Activated naive CD4-positive, alpha-beta T cell treated with anti-CD3 and anti-CD28 coated beads, Interleukin-2, amount 10 ng/mL, durations not matched to agents 7 days and 5 days (primary cell): Measurements from ENCODE around the gene WSCD1.

ENCODE experiments used
- CTCF ChIA-PET: fragments of 350-600 bp; sonication (Branson Sonifier 250); formaldehyde crosslinking; loops from one replicate; lab custom pipeline; 2021; ENCODE audit warnings: antibody characterized with exemption; lab: Charles Lee
- DNase-seq: peaks from one replicate; pipeline ENCODE4 v3.0.0-alpha.2; 2020
- H3K27ac Mint-ChIP-seq: one replicate; pipeline ENCODE4 v1.8.0; 2021; ENCODE audit warnings: mild to moderate bottlenecking, moderate library complexity, mixed read lengths
- H3K27me3 Mint-ChIP-seq: one replicate; pipeline ENCODE4 v1.8.0; 2021; ENCODE audit warnings: mild to moderate bottlenecking, mixed read lengths
- H3K36me3 Mint-ChIP-seq: one replicate; pipeline ENCODE4 v1.8.0; 2021; ENCODE audit warnings: mixed read lengths
- H3K4me1 Mint-ChIP-seq: one replicate; pipeline ENCODE4 v1.8.0; 2021; ENCODE audit warnings: mixed read lengths
- H3K4me3 Mint-ChIP-seq: one replicate; pipeline ENCODE4 v1.8.0; 2021; ENCODE audit warnings: mild to moderate bottlenecking, moderate library complexity, mixed read lengths
- H3K9me3 Mint-ChIP-seq: one replicate; pipeline ENCODE4 v1.8.0; 2021; ENCODE audit warnings: mixed read lengths

Gene WSCD1

GRCh38 chr17:6046431-6046830 is 23.7 kb upstream of the WSCD1 start:
- no peaks in the 10 kb centered on the region for H3K27me3 Mint-ChIP-seq
- H3K36me3 Mint-ChIP-seq: no peaks in the 10 kb centered on the region
- no peaks in the 10 kb centered on the region for H3K4me1 Mint-ChIP-seq
- no peaks in the 10 kb centered on the region for H3K9me3 Mint-ChIP-seq
- CTCF ChIA-PET: no interaction called here
- no peak for DNase-seq
- no peak overlapping the region for H3K4me3 Mint-ChIP-seq
- H3K27ac Mint-ChIP-seq: no peak overlapping the region

DNA sequence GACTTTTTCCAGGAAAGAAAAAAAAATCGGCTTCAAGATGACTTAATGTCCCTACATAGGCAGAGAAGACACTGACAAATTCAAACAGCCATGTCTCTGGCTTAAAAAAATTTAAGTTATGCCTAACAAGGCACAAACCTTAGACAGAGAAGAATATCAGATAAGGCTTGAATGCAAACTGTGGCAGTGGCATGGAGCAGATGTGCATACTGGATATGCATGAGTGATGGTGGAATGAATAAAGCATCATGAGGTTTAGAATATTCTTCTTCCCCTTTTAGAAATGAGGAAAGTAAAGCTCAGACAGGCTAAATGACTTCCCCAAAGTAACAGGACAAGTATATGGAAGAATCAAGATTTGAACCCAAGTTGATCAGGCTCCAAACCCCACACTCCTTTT is 23.2 kb upstream of the WSCD1 start:
- H3K9me3 Mint-ChIP-seq: no peaks in the 10 kb centered on the region
- H3K4me3 Mint-ChIP-seq: no peak overlapping the region
- H3K27me3 Mint-ChIP-seq: no peaks in the 10 kb centered on the region
- no peaks in the 10 kb centered on the region for H3K4me1 Mint-ChIP-seq
- CTCF ChIA-PET: no interaction called here
- H3K36me3 Mint-ChIP-seq: no peaks in the 10 kb centered on the region
- no peak overlapping the region for H3K27ac Mint-ChIP-seq
- DNase-seq: no peak

DNA sequence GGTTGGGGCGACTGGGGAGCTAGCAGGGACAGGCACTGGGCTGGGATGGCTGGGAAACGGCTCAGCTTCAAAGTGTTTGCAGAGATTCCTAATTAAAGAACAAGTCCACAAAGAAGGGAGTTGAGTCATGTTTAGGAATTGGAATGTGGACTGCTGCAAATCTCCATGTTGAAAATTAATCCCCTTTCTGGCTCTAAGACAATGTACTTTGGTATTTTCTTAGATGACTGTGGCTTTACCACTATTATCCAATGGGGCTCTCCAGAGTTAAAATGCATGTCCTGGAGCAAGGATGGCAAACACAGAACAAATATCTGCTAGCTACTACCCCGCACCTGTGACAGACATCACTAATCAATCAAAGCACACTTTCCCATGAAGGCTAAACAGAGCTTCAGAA is 22.2 kb upstream of the WSCD1 start:
- CTCF ChIA-PET: no interaction called here
- no peaks in the 10 kb centered on the region for H3K9me3 Mint-ChIP-seq
- peaks cover 5% of the 10 kb centered on the region for H3K27me3 Mint-ChIP-seq
- H3K27ac Mint-ChIP-seq: no peak overlapping the region
- no peak overlapping the region for H3K4me3 Mint-ChIP-seq
- no peak for DNase-seq
- H3K4me1 Mint-ChIP-seq: no peaks in the 10 kb centered on the region
- H3K36me3 Mint-ChIP-seq: no peaks in the 10 kb centered on the region

DNA sequence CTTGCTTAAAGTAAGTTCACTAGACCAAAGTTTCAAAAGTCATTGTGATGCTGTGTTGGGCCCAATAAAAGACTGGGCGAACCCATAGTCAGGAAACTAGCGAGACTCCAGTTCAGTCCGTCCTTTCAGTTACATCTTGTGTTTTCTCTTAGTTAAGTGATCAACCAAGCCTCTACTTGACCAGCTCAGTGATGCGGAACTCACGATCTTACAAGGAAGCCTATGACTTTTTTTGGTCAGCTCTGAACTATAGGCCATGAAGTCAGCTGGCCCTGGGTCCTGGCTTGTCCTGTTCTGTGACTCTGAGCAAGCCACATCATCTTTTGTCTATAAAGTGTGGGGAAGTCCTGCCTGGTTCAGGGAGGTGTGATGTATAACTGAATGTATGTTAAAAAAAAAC is 21.7 kb upstream of the WSCD1 start:
- Mint-ChIP-seq H3K4me1 (no peaks in the 10 kb centered on the region), H3K27ac (no peak overlapping the region), H3K9me3 (no peaks in the 10 kb centered on the region), H3K4me3 (no peak overlapping the region), H3K27me3 (peaks cover 5% of the 10 kb centered on the region), H3K36me3 (no peaks in the 10 kb centered on the region)
- no peak for DNase-seq
- CTCF ChIA-PET: no interaction called here

DNA sequence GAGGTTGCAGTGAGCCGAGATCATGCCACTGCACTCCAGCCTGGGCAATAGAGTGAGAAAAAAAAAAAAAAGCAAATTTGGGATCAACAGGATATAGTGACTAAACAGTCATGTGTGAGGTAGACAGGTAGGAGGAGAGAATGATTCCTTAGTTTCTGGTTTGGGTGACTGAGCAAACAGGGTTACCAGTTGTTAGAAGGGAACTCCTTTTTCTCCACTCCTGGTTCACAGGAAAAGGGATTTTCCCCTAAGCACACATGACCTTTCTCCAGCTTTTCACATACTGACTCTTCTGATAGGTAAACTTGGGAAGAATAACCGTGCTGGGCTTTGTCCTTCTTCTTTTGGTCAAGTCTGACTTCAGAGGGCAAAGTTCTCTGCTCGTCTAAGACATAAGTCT is 17.3 kb upstream of the WSCD1 start:
- Mint-ChIP-seq H3K4me3 (no peak overlapping the region), H3K36me3 (no peaks in the 10 kb centered on the region), H3K27me3 (peaks cover 23% of the 10 kb centered on the region), H3K27ac (no peak overlapping the region), H3K4me1 (no peaks in the 10 kb centered on the region), H3K9me3 (no peaks in the 10 kb centered on the region)
- DNase-seq: no peak
- CTCF ChIA-PET: no interaction called here

DNA sequence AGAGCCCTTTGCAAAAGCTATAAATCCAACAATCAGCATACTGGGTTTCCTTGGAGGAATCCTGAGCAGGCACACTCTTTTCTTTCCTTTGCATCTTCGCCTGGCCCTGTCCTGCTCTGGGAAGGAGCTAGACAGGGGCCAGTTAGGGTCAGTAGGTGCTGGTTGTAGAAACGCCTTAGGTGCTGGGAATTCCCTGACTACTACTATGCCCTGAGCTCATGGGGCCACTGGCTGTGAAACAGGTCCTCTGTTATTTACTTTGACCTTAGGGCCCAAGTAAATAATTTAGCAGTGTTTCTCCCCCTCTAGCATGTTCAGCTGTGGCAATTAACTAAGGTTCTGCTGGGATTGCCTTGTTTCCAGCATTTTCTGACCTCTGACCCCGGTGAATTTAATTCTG is 15.8 kb upstream of the WSCD1 start:
- H3K9me3 Mint-ChIP-seq: no peaks in the 10 kb centered on the region

DNA sequence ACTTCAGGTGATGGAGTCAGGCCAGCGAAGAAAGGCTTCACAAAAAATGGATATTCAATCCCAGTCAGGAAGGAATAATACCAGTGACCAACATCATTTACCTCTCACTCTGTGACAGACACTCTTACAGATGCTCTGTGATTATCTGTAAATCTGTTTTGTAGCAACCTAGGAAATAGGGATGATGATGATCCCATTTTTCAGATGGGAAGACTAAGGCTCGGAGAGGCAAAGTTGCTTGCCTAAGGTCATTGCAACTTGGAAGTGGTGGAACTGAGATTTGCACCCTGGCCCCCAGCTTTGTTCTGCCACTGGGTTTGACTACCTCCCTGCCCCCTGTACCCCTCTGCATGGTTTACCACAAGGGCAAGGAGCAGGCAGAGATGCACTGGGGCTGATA is 14.1 kb upstream of the WSCD1 start:
- no peak for DNase-seq
- H3K27ac Mint-ChIP-seq: no peak overlapping the region
- CTCF ChIA-PET: no interaction called here
- H3K4me3 Mint-ChIP-seq: no peak overlapping the region
- peaks cover 23% of the 10 kb centered on the region for H3K27me3 Mint-ChIP-seq
- no peaks in the 10 kb centered on the region for H3K36me3 Mint-ChIP-seq
- H3K9me3 Mint-ChIP-seq: no peaks in the 10 kb centered on the region
- no peaks in the 10 kb centered on the region for H3K4me1 Mint-ChIP-seq

More for the DNA sequence above, 15.8 kb upstream of the WSCD1 start:
- CTCF ChIA-PET: no interaction called here
- H3K4me1 Mint-ChIP-seq: no peaks in the 10 kb centered on the region
- H3K27me3 Mint-ChIP-seq: peaks cover 23% of the 10 kb centered on the region
- no peak overlapping the region for H3K4me3 Mint-ChIP-seq
- no peaks in the 10 kb centered on the region for H3K36me3 Mint-ChIP-seq
- H3K27ac Mint-ChIP-seq: no peak overlapping the region
- no peak for DNase-seq

GRCh38 chr17:6057562-6057961 is 12.6 kb upstream of the WSCD1 start:
- no peak for DNase-seq
- no peaks in the 10 kb centered on the region for H3K4me1 Mint-ChIP-seq
- H3K4me3 Mint-ChIP-seq: no peak overlapping the region
- CTCF ChIA-PET: no interaction called here
- no peaks in the 10 kb centered on the region for H3K9me3 Mint-ChIP-seq
- peaks cover 19% of the 10 kb centered on the region for H3K27me3 Mint-ChIP-seq
- H3K27ac Mint-ChIP-seq: no peak overlapping the region
- no peaks in the 10 kb centered on the region for H3K36me3 Mint-ChIP-seq

DNA sequence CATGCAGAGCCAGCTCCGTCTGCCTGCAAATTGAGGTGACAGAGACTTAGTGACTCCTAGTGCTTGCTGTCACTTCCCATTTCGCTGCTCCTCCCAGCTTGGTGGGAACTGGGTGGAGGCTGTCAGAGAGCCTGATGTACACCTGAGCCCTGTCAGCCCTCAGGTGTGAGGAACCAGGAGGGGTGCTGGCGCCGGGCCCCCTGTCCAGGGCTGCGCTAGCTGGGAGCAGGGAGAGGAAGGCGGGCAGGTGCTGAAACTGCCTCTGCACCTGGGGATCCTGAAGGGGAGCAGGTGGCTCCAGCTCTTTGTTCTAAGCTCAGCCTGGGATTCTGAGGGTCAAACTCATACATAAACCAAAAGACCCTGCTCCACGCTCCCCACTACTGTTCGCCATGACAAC is 10.8 kb upstream of the WSCD1 start:
- Mint-ChIP-seq H3K4me1 (no peaks in the 10 kb centered on the region), H3K27me3 (peaks cover 28% of the 10 kb centered on the region), H3K36me3 (no peaks in the 10 kb centered on the region), H3K4me3 (no peak overlapping the region), H3K27ac (no peak overlapping the region), H3K9me3 (no peaks in the 10 kb centered on the region)
- CTCF ChIA-PET: no interaction called here
- DNase-seq: no peak

DNA sequence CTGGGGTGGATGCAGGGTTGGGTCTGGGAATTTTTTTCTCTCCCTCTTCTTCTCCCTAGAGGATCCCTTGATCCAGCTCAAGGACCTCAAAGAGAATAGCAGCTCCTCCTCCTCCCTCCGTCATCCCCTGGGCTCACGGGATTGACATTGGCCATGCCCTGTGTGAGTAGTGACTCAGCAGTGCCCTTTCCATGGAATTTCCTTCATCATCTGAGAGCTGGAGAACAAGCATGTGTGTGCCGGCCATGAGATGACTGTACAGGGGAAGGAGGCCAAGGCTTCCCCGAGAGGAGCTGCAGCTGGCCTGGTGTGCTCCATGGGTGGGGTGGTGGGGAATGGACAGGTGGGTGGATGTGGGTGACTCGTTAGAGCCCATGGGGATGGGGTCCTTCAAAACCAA is 8.9 kb upstream of the WSCD1 start:
- CTCF ChIA-PET: no interaction called here
- Mint-ChIP-seq H3K27me3 (peaks cover 28% of the 10 kb centered on the region), H3K27ac (no peak overlapping the region), H3K4me3 (no peak overlapping the region), H3K4me1 (no peaks in the 10 kb centered on the region), H3K9me3 (no peaks in the 10 kb centered on the region), H3K36me3 (no peaks in the 10 kb centered on the region)
- DNase-seq: no peak

- Mint-ChIP-seq H3K9me3 (no peaks in the 10 kb centered on the region), H3K4me3 (no peak overlapping the region), H3K27ac (no peak overlapping the region), H3K36me3 (peaks cover under 1% of the 10 kb centered on the region), H3K27me3 (peaks cover 59% of the 10 kb centered on the region), H3K4me1 (peaks cover 5% of the 10 kb centered on the region)
- no peak for DNase-seq
- CTCF ChIA-PET: no interaction called here
Measured at GRCh38 chr17:6064868-6065267, 5.3 kb upstream of the WSCD1 start.

GRCh38 chr17:6065351-6065750 is 4.8 kb upstream of the WSCD1 start:
- Mint-ChIP-seq H3K9me3 (no peaks in the 10 kb centered on the region), H3K4me3 (no peak overlapping the region), H3K36me3 (peaks cover 1% of the 10 kb centered on the region), H3K4me1 (peaks cover 6% of the 10 kb centered on the region), H3K27ac (no peak overlapping the region), H3K27me3 (peaks cover 62% of the 10 kb centered on the region)
- CTCF ChIA-PET: interaction anchor here (0.6 kb wide), 1 partner anchor 381 kb away, joined by 3 read pairs; no protein-coding TSS in a partner anchor
- DNase-seq: no peak

- no peaks in the 10 kb centered on the region for H3K9me3 Mint-ChIP-seq
- no peak overlapping the region for H3K4me3 Mint-ChIP-seq
- peaks cover 1% of the 10 kb centered on the region for H3K36me3 Mint-ChIP-seq
- H3K27me3 Mint-ChIP-seq: peaks cover 69% of the 10 kb centered on the region
- no peak overlapping the region for H3K27ac Mint-ChIP-seq
- peaks cover 6% of the 10 kb centered on the region for H3K4me1 Mint-ChIP-seq
- CTCF ChIA-PET: no interaction called here
- DNase-seq: no peak
Measured at GRCh38 chr17:6066183-6066948, 3.8 kb upstream of the WSCD1 start.

DNA sequence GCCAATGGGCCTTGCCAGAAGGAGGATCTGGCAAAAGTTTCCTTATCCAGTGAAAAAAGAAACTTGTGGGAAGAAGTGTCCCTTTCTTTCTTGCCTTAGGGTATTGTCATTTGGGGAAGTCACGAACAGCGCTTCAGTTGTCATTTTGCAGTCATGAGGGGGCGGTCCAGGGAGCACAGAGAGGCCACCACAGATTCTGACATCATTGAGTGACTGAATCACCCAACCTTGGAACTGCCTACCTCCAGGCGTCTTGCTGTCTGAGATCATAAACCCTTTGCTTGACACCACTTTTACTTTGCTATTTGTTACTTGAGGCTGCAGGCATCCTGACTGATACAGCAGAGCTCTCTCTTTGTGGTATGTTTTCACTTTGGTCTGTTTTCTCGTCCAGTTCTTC is 3.1 kb upstream of the WSCD1 start:
- CTCF ChIA-PET: no interaction called here
- H3K27ac Mint-ChIP-seq: no peak overlapping the region
- no peaks in the 10 kb centered on the region for H3K9me3 Mint-ChIP-seq
- peaks cover 1% of the 10 kb centered on the region for H3K36me3 Mint-ChIP-seq
- no peak overlapping the region for H3K4me3 Mint-ChIP-seq
- no peak for DNase-seq
- peaks cover 76% of the 10 kb centered on the region for H3K27me3 Mint-ChIP-seq
- H3K4me1 Mint-ChIP-seq: peaks cover 6% of the 10 kb centered on the region

DNA sequence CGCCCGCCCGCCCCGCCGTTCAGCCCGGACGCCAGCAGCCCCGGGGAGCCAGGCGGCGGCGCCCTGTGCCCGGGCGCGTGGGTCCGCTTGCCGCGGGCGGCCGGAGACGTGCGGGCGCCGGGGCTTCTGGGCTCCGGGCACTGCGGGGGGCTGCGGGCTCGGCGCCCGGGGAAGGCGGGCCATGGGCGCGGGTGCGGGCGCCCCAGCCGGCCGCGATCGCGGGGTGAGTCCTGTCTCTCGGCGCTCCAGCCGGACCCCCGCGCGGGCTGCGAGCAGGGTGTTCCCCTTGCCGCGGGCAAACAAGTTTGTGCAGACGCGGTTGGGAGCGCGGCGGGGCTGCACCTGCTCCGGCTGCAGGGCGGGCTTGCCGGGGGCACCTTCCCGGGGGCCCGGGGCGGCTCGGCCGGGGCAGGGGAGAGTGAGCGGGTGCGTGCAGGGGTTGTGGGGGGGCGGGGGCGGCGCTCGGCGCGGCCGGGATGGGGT is 292 bp downstream of the WSCD1 start:
- no peak overlapping the region for H3K27ac Mint-ChIP-seq
- peaks cover 6% of the 10 kb centered on the region for H3K4me1 Mint-ChIP-seq
- H3K9me3 Mint-ChIP-seq: no peaks in the 10 kb centered on the region
- peaks cover 74% of the 10 kb centered on the region for H3K27me3 Mint-ChIP-seq
- peaks cover 1% of the 10 kb centered on the region for H3K36me3 Mint-ChIP-seq
- no peak overlapping the region for H3K4me3 Mint-ChIP-seq
- DNase-seq: no peak
- CTCF ChIA-PET: no interaction called here
